Pancreas (tissue), 10 donors: ENCODE results near the gene SAMM50. TPM values are rescaled to one million over a fixed set of nuclear protein-coding genes. Genes with fewer than 3 reads are reported as not detected.

Experiments used
- ATAC-seq, 4 donors: fragments of 200-7000 bp; cut with Tn5 transposase; one replicate each; pipeline versions ENCODE4 v1.8.0 to v1.9.1; 2020; ENCODE audit warnings: mild to moderate bottlenecking in 4 of 4, moderate library complexity in 4 of 4
- DNase-seq, 6 donors: peaks; one replicate each; pipeline ENCODE4 v3.0.0-alpha.2; 2020
- FAIRE-seq: peaks from 2 replicates; lab custom pipeline; 2012; peaks lifted over from hg19 to GRCh38; lab: Jason Lieb, UNC
- H3K27ac ChIP-seq, 4 donors: fragments of 200-600 bp; sonication (generic); 1 replicate in 3 of 4; 2 replicates in 1 of 4; pipeline versions ENCODE4 v1.5.0 to v1.8.0; 2020
- H3K27me3 ChIP-seq, 4 donors: fragments of 200-600 bp; one replicate each; pipeline ENCODE4 v1.8.0; 2021
- H3K36me3 ChIP-seq, 3 donors: fragments of 200-600 bp; sonication (generic) in 1 of 3; one replicate each; pipeline versions ENCODE4 v1.5.0 to v1.8.0; 2020 to 2021
- H3K4me1 ChIP-seq, 3 donors: fragments of 200-600 bp; one replicate each; pipeline ENCODE4 v1.8.0; 2021
- H3K4me3 ChIP-seq, 4 donors: fragments of 200-600 bp; sonication (generic) in 2 of 4; one replicate each; pipeline versions ENCODE4 v1.5.0 to v1.8.0; 2020 to 2021
- H3K9me3 ChIP-seq, 4 donors: fragments of 200-600 bp; one replicate each; pipeline ENCODE4 v1.8.0; 2021
- CTCF ChIP-seq, 4 donors: fragments of 200-600 bp; sonication (generic) in 3 of 4; IDR thresholded peaks; one replicate each; pipeline versions ENCODE4 v1.5.0 to v1.8.0; 2021; ENCODE audit warnings: antibody characterized with exemption in 4 of 4
- WGBS, 2 donors: extraction: QIAGEN DNeasy Blood & Tissue Kit; methylation state at CpG; one replicate each; pipeline ENCODE4 v1.1.7; 2013; 5-methylcytosine and 5-hydroxymethylcytosine counted together
- intact Hi-C, 3 donors: fragments of 100-400 bp; cut with DNase I; formaldehyde crosslinking; loops; one replicate each; pipeline versions ENCODE4 v1.11.1 to v1.14.2; 2022
- polyA plus RNA-seq, 2 donors: library from polyadenylated mRNA; stranded (reverse); fragments of 200-250 nt; gene quantifications; one replicate each; pipeline ENCODE4 v1.2.3, GENCODE V29; 2013
- total RNA-seq, 6 donors: library from RNA; stranded (reverse); fragmentation: NEBNext Ultra II Directional in 4 of 6; extraction: Animal tissue kit (Norgen Biotek cat#: 25700) in 4 of 6; gene quantifications; one replicate each; pipeline versions ENCODE4 v1.2.1 to v1.2.4, GENCODE V29; 2021 to 2023
- donor health status: healthy with polysubstance abuse.
- donor health status: DM: no; HTN: no; CAD: no; lungs with moderate emphysema.
- donor health status: DM: no; HTN: no; CAD: no.
- donor health status: control.
- donor health status: control.
- donor health status: Bipolar disorder and iron deficiency.
- donor health status: DM: yes; HTN: yes; CAD: no.
- donor health status: DM: no; HTN: no; CAD: no.
- donor health status: DM: no; HTN: no; CAD: no.
- donor health status: DM: yes; HTN: yes; CAD: no.

Gene SAMM50
- total RNA-seq (10 to 100 TPM; 15.1 to 24.4 (median 19.3) TPM), polyA plus RNA-seq (10 to 100 TPM in 1 of 2 donors, 1 to 10 TPM in 1; 9.1 to 15.9 TPM)

GRCh38 chr22:43955040-43955882, at the start of gene SAMM50:
SAMM50 (plus strand) TSS chr22:43955442; CDS start chr22:43955578, 136 bp downstream.
- ATAC-seq (peak; percentile 98 to 99 (median 99)), DNase-seq (peak; percentile 88 to 97 (median 90)), FAIRE-seq (no peak)
- Histone ChIP-seq H3K4me3 (peak within 1 kb of the TSS; percentile 68 to 96 (median 90)), H3K27me3 (no peaks in the 10 kb centered on the region), H3K36me3 (no peaks in the 10 kb centered on the region), H3K9me3 (no peaks in the 10 kb centered on the region), H3K27ac (peak within 1 kb of the TSS; percentile 33 to 81 (median 66)), H3K4me1 (peaks cover 4 to 16% (median 12%) of the 10 kb centered on the region in 3 donors)
- intact Hi-C loops = no loop called here
- WGBS, 2 donors = 0 to 1% methylated on average over 67 to 74 of the region's 74 CpGs
- TF ChIP-seq CTCF (IDR thresholded peaks at IDR 0.05) = no peak

GRCh38 chr22:43905681-43906080, 49.6 kb upstream of the SAMM50 start:
- TF ChIP-seq CTCF (IDR thresholded peaks at IDR 0.05) = no peak
- intact Hi-C loops = no loop called here
- 33 to 42% methylated on average over 7 of the region's 7 CpGs for WGBS, 2 donors
- H3K4me3 ChIP-seq = no peak overlapping the region
- H3K36me3 ChIP-seq = no peaks in the 10 kb centered on the region
- DNase-seq = no peak
- no peak overlapping the region for H3K27ac ChIP-seq
- no peaks in the 10 kb centered on the region for H3K27me3 ChIP-seq
- H3K4me1 ChIP-seq = no peaks in the 10 kb centered on the region
- no peaks in the 10 kb centered on the region for H3K9me3 ChIP-seq
- FAIRE-seq = no peak
- no peak for ATAC-seq

GRCh38 chr22:43909708-43910107, 45.5 kb upstream of the SAMM50 start:
- Histone ChIP-seq H3K36me3 (no peaks in the 10 kb centered on the region), H3K27me3 (no peaks in the 10 kb centered on the region), H3K9me3 (no peaks in the 10 kb centered on the region), H3K4me1 (no peaks in the 10 kb centered on the region), H3K4me3 (no peak overlapping the region), H3K27ac (no peak overlapping the region)
- ATAC-seq = no peak
- intact Hi-C loops = no loop called here
- TF ChIP-seq CTCF (IDR thresholded peaks at IDR 0.05) = no peak
- WGBS, 2 donors = 52 to 71% methylated on average over 1 of the region's 1 CpG
- no peak for DNase-seq
- no peak for FAIRE-seq

GRCh38 chr22:43910178-43910695, 45.0 kb upstream of the SAMM50 start:
- 46 to 56% methylated on average over 6 of the region's 6 CpGs for whole genome bisulfite sequencing, 2 donors
- no peak for ATAC-seq
- H3K4me3 ChIP-seq = no peak overlapping the region
- TF ChIP-seq CTCF (IDR thresholded peaks at IDR 0.05) = no peak
- no peak for FAIRE-seq
- DNase-seq = no peak
- no peaks in the 10 kb centered on the region for H3K9me3 ChIP-seq
- no peaks in the 10 kb centered on the region for H3K4me1 ChIP-seq
- intact Hi-C loops = no loop called here
- H3K27me3 ChIP-seq = no peaks in the 10 kb centered on the region
- H3K27ac ChIP-seq = no peak overlapping the region
- H3K36me3 ChIP-seq = no peaks in the 10 kb centered on the region

- WGBS, 2 donors = 11 to 22% methylated on average over 4 of the region's 4 CpGs
- DNase-seq = no peak
- FAIRE-seq = no peak
Observed at GRCh38 chr22:43911351-43911750, 43.9 kb upstream of the SAMM50 start.

More at GRCh38 chr22:43911351-43911750, 43.9 kb upstream of the SAMM50 start:
- intact Hi-C loops = no loop called here
- no peaks in the 10 kb centered on the region for H3K9me3 ChIP-seq
- no peak for TF ChIP-seq CTCF (IDR thresholded peaks at IDR 0.05)
- H3K4me1 ChIP-seq = no peaks in the 10 kb centered on the region
- ATAC-seq = no peak
- no peak overlapping the region for H3K27ac ChIP-seq
- no peak overlapping the region for H3K4me3 ChIP-seq
- H3K36me3 ChIP-seq = no peaks in the 10 kb centered on the region
- no peaks in the 10 kb centered on the region for H3K27me3 ChIP-seq
